Neural cell (in vitro differentiated cells): ENCODE measurements around the gene TRNAU1AP. TPM values are rescaled to one million over a fixed set of nuclear protein-coding genes. Genes with fewer than 3 reads are reported as not detected.

Experiments
- H2AFZ ChIP-seq: fragments of 200-600, 300-800 bp; sonication (generic), shearing (Covaris generic); 2 replicates; pipeline ENCODE4 v1.6.0; 2014; ENCODE audit warnings: low read depth, mild to moderate bottlenecking, antibody characterized with exemption, low read length, moderate library complexity
- H3F3A ChIP-seq: fragments of 200-600 bp; shearing (Covaris generic); 2 replicates; pipeline ENCODE4 v1.6.1; 2016; ENCODE audit warnings: mild to moderate bottlenecking, moderate library complexity, mixed read lengths, antibody characterized with exemption, low read length; ENCODE audit not compliant: insufficient read depth, poor library complexity, severe bottlenecking
- H3K27ac ChIP-seq: fragments of 200-600, 300-800 bp; sonication (generic), shearing (Covaris generic); 2 replicates; pipeline ENCODE4 v1.5.1; 2014; ENCODE audit warnings: mild to moderate bottlenecking, low read length, moderate library complexity
- H3K27me3 ChIP-seq: fragments of 300-800, 200-600 bp; sonication (generic), shearing (Covaris generic); 2 replicates; pipeline ENCODE4 v1.6.0; 2014; ENCODE audit warnings: mild to moderate bottlenecking, low read depth, low read length, moderate library complexity; ENCODE audit not compliant: insufficient read depth
- H3K36me3 ChIP-seq: fragments of 300-800, 200-600 bp; sonication (generic), shearing (Covaris generic); 2 replicates; pipeline ENCODE4 v1.5.1; 2014; ENCODE audit warnings: mild to moderate bottlenecking, antibody characterized with exemption, low read length, moderate library complexity; ENCODE audit not compliant: insufficient read depth
- H3K4me2 ChIP-seq: fragments of 300-800, 200-600 bp; sonication (generic), shearing (Covaris generic); 2 replicates; pipeline ENCODE4 v1.6.0; 2014; ENCODE audit warnings: mild to moderate bottlenecking, low read length
- H3K4me3 ChIP-seq: fragments of 300-800, 200-600 bp; sonication (generic), shearing (Covaris generic); 2 replicates; pipeline ENCODE4 v1.5.1; 2014; ENCODE audit warnings: mild to moderate bottlenecking, low read length, moderate library complexity
- H3K79me2 ChIP-seq: fragments of 200-600 bp; shearing (Covaris generic); replicated peaks from 2 replicates; pipeline ENCODE4 v1.6.0; 2014; ENCODE audit warnings: mild to moderate bottlenecking, low read length, moderate library complexity; ENCODE audit not compliant: insufficient read depth
- H3K9ac ChIP-seq: fragments of 300-800, 200-600 bp; sonication (generic), shearing (Covaris generic); 2 replicates; pipeline ENCODE4 v1.6.1; 2016; ENCODE audit warnings: mild to moderate bottlenecking, low read length, mixed read lengths
- H3K9me2 ChIP-seq: fragments of 200-600 bp; shearing (Covaris generic); 2 replicates; pipeline ENCODE4 v1.6.1; 2016; ENCODE audit warnings: mild to moderate bottlenecking, low read length, mixed read lengths; ENCODE audit not compliant: insufficient read depth
- H3K9me3 ChIP-seq: fragments of 200-600, 300-800 bp; sonication (generic), shearing (Covaris generic); 2 replicates; pipeline ENCODE4 v1.6.1; 2016; ENCODE audit warnings: mild to moderate bottlenecking, mixed run types, low read length, moderate library complexity, mixed read lengths
- H4K20me1 ChIP-seq: fragments of 200-600 bp; shearing (Covaris generic); 2 replicates; pipeline ENCODE4 v1.6.1; 2016; ENCODE audit warnings: mild to moderate bottlenecking, mixed run types; ENCODE audit not compliant: insufficient read depth
- EP300 ChIP-seq: fragments of 450-650 bp; conservative IDR thresholded peaks from 2 replicates; pipeline ENCODE4 v1.6.1; 2014; ENCODE audit warnings: antibody characterized with exemption, mild to moderate bottlenecking, moderate library complexity; ENCODE audit not compliant: poor library complexity, severe bottlenecking
- EZH2 ChIP-seq: fragments of 200-600, 300-800 bp; shearing (Covaris generic), sonication (generic); IDR thresholded peaks from 2 replicates; pipeline ENCODE4 v1.6.1; 2014; ENCODE audit warnings: antibody characterized with exemption, low read length, borderline replicate concordance, mild to moderate bottlenecking; ENCODE audit not compliant: insufficient read depth, poor library complexity, severe bottlenecking
- MXI1 ChIP-seq: fragments of 450-650 bp; conservative IDR thresholded peaks from 2 replicates; pipeline ENCODE4 v1.6.1; 2014; ENCODE audit warnings: antibody characterized with exemption, mild to moderate bottlenecking; ENCODE audit not compliant: poor library complexity, severe bottlenecking
- POLR2AphosphoS5 ChIP-seq: IDR thresholded peaks from 2 replicates; pipeline ENCODE4 v1.6.1; 2012
- RAD21 ChIP-seq: fragments of 450-650 bp; conservative IDR thresholded peaks from 2 replicates; pipeline ENCODE4 v1.6.1; 2014; ENCODE audit warnings: antibody characterized with exemption, mild to moderate bottlenecking, moderate library complexity
- SMC3 ChIP-seq: fragments of 450-650 bp; conservative IDR thresholded peaks from 2 replicates; pipeline ENCODE4 v1.6.1; 2014; ENCODE audit warnings: antibody characterized with exemption, mild to moderate bottlenecking, moderate library complexity; ENCODE audit not compliant: poor library complexity
- TAF1 ChIP-seq: IDR thresholded peaks from 2 replicates; pipeline ENCODE4 v1.6.1; 2012; ENCODE audit warnings: low read depth
- polyA plus RNA-seq: library from polyadenylated mRNA; depleted of rRNA; stranded (reverse); fragments of >200 nt; gene quantifications from 2 replicates; pipeline ENCODE4 v1.2.3, GENCODE V29; 2014
- TF ChIP-seq, protein P1 (sequence below): IDR thresholded peaks from 2 replicates; pipeline ENCODE4 v1.6.1; 2012; ENCODE audit warnings: borderline replicate concordance
- TF ChIP-seq, protein P2 (sequence below): fragments of 450-650 bp; IDR thresholded peaks from 2 replicates; pipeline ENCODE4 v1.5.1; 2014; ENCODE audit warnings: antibody characterized with exemption, mild to moderate bottlenecking, moderate library complexity; ENCODE audit not compliant: poor library complexity, severe bottlenecking

The TRNAU1AP gene
- polyA plus RNA-seq, 1 donor from 2014 or later = 91.6 TPM

DNA sequence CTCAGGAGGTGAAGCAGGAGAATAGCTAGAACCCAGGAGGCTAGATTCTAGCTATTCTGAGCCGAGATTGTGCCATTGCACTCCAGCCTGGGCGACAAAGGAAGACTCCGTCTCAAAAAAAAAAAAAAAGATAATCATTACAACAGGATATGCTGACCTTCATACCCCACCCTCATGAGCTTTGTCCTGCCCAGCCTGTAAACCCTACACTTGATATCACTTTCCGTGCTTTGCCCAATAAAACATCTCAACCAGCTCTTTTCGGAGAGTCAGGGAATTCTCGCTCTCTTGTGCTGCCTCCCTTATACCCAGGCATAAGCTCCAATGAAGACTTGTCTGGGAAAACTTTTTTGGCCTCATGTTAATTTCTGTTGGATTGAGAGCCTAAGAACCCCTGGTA is 1.5 kb upstream of the TRNAU1AP start:
- H3K79me2 ChIP-seq = peaks cover 12% of the 10 kb centered on the region
- no peaks in the 10 kb centered on the region for H3K9me2 ChIP-seq
- TF ChIP-seq SMC3 (no peak), TAF1 (no peak), EZH2 (no peak), POLR2AphosphoS5 (no peak), RAD21 (no peak), MXI1 (no peak), EP300 (no peak)
- TF ChIP-seq, protein P1, sequence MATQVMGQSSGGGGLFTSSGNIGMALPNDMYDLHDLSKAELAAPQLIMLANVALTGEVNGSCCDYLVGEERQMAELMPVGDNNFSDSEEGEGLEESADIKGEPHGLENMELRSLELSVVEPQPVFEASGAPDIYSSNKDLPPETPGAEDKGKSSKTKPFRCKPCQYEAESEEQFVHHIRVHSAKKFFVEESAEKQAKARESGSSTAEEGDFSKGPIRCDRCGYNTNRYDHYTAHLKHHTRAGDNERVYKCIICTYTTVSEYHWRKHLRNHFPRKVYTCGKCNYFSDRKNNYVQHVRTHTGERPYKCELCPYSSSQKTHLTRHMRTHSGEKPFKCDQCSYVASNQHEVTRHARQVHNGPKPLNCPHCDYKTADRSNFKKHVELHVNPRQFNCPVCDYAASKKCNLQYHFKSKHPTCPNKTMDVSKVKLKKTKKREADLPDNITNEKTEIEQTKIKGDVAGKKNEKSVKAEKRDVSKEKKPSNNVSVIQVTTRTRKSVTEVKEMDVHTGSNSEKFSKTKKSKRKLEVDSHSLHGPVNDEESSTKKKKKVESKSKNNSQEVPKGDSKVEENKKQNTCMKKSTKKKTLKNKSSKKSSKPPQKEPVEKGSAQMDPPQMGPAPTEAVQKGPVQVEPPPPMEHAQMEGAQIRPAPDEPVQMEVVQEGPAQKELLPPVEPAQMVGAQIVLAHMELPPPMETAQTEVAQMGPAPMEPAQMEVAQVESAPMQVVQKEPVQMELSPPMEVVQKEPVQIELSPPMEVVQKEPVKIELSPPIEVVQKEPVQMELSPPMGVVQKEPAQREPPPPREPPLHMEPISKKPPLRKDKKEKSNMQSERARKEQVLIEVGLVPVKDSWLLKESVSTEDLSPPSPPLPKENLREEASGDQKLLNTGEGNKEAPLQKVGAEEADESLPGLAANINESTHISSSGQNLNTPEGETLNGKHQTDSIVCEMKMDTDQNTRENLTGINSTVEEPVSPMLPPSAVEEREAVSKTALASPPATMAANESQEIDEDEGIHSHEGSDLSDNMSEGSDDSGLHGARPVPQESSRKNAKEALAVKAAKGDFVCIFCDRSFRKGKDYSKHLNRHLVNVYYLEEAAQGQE = no peak
- TF ChIP-seq, protein P2, sequence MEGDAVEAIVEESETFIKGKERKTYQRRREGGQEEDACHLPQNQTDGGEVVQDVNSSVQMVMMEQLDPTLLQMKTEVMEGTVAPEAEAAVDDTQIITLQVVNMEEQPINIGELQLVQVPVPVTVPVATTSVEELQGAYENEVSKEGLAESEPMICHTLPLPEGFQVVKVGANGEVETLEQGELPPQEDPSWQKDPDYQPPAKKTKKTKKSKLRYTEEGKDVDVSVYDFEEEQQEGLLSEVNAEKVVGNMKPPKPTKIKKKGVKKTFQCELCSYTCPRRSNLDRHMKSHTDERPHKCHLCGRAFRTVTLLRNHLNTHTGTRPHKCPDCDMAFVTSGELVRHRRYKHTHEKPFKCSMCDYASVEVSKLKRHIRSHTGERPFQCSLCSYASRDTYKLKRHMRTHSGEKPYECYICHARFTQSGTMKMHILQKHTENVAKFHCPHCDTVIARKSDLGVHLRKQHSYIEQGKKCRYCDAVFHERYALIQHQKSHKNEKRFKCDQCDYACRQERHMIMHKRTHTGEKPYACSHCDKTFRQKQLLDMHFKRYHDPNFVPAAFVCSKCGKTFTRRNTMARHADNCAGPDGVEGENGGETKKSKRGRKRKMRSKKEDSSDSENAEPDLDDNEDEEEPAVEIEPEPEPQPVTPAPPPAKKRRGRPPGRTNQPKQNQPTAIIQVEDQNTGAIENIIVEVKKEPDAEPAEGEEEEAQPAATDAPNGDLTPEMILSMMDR = no peak
- H3K9ac ChIP-seq = no peak overlapping the region
- no peak overlapping the region for H3K4me3 ChIP-seq
- no peak overlapping the region for H3K27ac ChIP-seq
- no peaks in the 10 kb centered on the region for H3K27me3 ChIP-seq
- no peaks in the 10 kb centered on the region for H4K20me1 ChIP-seq
- no peaks in the 10 kb centered on the region for H3F3A ChIP-seq
- H3K9me3 ChIP-seq = no peaks in the 10 kb centered on the region
- no peaks in the 10 kb centered on the region for H3K36me3 ChIP-seq
- H2AFZ ChIP-seq = no peak overlapping the region
- no peak overlapping the region for H3K4me2 ChIP-seq

DNA sequence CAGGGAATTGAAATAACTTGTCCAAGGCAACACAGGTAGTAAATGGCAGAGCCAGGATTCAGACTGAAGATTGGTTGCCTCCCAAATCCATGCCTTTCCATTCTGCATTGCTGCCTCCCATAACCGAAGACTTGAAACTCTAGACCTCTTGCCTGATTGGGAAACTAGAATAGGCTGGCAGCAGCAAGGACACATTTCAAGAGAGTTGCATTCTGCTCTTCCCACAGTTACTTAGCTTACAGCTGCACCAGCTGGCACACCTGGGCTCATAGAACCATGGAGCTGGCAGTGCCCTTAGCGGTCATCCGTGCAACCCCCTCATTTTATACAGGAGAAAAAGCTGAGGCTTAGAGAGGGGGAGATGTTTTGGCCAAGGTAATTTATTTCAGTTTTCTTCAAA is 8.0 kb downstream of the TRNAU1AP start:
- TF ChIP-seq, protein P1 = no peak
- TF ChIP-seq MXI1 (no peak), RAD21 (no peak), TAF1 (no peak), EP300 (no peak), POLR2AphosphoS5 (no peak), EZH2 (no peak), SMC3 (no peak)
- TF ChIP-seq, protein P2 = no peak
- Histone ChIP-seq H3F3A (no peaks in the 10 kb centered on the region), H2AFZ (no peak overlapping the region), H3K9me3 (no peaks in the 10 kb centered on the region), H3K79me2 (no peaks in the 10 kb centered on the region), H3K9me2 (no peaks in the 10 kb centered on the region), H3K4me3 (no peak overlapping the region), H3K27me3 (no peaks in the 10 kb centered on the region), H3K27ac (no peak overlapping the region), H3K4me2 (no peak overlapping the region), H3K36me3 (peaks cover 7% of the 10 kb centered on the region), H3K9ac (no peak overlapping the region), H4K20me1 (no peaks in the 10 kb centered on the region)
